GM21576 (cell line): ENCODE results near the gene ZNF771.

Source experiments
- ATAC-seq: cut with Tn5 transposase; IDR thresholded peaks from one replicate; pipeline ENCODE4 v1.9.1; 2021; ENCODE audit warnings: mild to moderate bottlenecking, moderate library complexity; ENCODE audit not compliant: unreplicated experiment

The ZNF771 gene

DNA sequence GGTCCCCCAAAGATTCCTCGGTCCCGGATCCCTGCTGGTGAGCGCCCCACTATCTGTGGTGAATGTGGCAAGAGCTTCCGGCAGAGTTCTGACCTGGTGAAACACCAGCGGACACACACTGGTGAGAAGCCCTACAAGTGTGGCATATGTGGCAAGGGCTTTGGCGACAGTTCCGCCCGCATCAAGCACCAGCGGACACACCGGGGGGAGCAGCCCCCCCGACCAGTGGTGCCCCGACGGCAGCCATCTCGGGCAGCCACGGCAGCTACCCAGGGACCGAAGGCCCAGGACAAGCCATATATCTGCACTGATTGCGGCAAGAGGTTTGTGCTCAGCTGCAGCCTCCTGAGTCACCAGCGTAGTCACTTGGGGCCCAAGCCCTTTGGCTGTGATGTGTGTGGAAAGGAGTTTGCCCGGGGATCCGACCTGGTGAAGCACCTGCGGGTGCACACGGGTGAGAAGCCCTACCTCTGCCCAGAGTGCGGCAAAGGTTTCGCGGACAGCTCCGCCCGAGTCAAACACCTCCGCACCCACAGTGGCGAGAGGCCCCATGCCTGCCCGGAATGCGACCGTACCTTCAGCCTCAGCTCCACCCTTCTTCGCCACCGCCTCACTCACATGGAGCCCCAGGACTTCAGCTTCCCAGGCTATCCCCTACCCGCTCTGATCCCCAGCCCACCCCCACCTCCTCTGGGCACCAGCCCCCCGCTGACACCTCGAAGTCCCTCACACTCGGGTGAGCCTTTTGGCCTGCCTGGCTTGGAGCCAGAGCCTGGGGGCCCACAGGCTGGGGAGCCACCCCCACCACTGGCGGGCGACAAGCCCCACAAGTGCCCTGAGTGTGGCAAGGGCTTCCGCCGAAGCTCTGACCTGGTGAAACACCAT, 9.4 kb upstream of the ZNF771 start:
- no peak for ATAC-seq

GRCh38 chr16:30398661-30399434, 8.6 kb upstream of the ZNF771 start:
- ATAC-seq = no peak

DNA sequence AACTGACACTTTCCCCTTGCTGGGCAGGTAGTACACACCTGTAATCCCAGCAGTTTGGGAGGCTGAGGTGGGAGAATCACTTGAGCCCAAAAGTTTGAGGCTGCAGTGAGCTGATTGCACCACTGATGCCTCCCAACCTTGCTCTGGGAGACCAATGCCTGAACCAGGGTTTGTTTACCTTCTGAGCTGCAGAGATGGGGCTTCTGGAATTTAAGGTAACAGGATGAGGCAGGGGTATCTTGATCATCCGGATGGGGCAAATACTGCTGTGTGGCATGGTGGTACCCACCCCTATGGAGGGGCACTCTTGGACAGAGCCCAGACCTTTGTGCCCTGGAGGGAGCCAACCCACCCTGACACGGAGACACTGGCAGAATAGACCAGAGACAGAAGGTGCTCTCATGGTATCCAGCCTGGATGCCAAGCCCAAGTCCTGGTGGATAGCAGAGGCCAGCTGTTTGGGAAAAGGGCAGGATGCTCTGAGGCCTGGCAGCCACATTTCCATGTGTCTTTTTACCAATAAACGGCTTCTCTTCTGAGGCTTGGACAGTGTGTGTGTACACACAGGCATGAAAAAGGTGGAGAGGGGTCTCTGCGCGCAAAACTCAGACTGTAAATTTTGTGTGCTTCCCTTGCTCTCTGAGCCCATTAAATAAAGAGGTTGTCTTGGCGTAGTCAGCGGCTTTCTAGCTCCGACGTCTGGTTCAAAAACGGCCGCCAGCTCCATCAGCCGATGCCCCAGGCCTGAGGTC, 7.8 kb upstream of the ZNF771 start:
- ATAC-seq = no peak

GRCh38 chr16:30401768-30402425, 5.5 kb upstream of the ZNF771 start:
- no peak for ATAC-seq

DNA sequence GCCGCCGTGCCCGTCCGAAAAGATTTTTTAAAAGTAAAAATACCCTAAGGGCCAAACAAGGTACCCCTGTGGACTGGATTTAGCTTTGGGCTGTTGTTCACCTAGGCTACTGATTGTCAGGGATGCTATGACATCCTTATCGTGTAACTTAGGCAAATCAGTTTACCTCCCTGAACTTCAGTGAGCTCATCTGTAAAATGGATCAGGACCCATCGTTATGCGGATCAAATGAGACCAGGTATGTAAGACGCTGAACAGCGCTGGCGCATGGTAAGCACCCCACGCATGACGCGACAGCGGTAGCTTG, 658 bp upstream of the ZNF771 start:
- ATAC-seq = no peak

- peak; percentile 2 for ATAC-seq
Measured at GRCh38 chr16:30407804-30408534, 563 bp downstream of the ZNF771 start.

GRCh38 chr16:30409125-30410060, 2.0 kb downstream of the ZNF771 start:
- ATAC-seq = peak; percentile 48

- ATAC-seq = no peak
Measured at GRCh38 chr16:30413112-30413806, 5.9 kb downstream of the ZNF771 start.

DNA sequence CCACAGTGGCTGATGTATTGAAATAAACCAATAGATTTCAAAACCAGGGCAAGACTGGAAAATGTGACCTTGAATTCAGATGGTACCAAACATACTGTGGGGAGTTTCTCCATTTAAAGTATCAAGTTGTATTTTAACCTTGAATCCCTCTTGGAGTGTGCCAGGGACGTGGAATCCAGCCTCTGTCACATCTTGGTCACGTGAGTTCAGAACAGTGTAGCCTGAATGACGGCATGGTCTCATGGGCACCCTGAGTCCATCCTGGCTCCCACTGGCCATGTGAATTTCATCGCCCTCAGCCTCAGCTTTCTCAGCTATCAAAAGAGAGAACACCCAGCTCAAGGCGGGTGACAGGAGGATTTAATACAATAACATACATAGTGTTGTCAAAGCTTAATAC, 6.8 kb downstream of the ZNF771 start:
- no peak for ATAC-seq

DNA sequence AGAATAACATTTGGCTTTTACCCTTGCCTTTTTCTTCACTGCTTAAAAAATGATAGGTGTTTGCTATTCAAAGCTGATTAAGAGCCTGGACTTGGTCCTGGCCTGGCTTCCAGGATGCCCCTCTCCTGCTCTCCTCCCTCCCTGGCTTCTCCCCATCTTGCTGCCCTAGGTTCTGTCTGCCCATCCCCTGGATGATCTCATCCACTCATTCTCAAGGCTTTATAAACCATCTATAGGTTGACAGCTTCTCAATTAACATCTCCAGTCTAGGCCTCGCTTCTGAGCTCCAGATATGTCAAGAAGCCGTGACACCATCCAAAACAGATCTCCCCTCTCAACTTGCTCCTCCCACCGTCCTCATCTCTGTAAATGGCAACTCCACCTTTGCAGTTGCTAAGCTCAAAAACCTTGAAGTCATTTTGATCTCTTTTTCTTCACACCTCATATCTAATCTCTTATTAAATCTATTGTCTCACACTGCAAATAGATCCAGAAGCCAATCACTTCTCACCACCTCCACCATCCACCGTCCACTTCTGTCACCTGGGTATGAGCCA, 8.7 kb downstream of the ZNF771 start:
- ATAC-seq = no peak

GRCh38 chr16:30416624-30417528, 9.5 kb downstream of the ZNF771 start:
- no peak for ATAC-seq

DNA sequence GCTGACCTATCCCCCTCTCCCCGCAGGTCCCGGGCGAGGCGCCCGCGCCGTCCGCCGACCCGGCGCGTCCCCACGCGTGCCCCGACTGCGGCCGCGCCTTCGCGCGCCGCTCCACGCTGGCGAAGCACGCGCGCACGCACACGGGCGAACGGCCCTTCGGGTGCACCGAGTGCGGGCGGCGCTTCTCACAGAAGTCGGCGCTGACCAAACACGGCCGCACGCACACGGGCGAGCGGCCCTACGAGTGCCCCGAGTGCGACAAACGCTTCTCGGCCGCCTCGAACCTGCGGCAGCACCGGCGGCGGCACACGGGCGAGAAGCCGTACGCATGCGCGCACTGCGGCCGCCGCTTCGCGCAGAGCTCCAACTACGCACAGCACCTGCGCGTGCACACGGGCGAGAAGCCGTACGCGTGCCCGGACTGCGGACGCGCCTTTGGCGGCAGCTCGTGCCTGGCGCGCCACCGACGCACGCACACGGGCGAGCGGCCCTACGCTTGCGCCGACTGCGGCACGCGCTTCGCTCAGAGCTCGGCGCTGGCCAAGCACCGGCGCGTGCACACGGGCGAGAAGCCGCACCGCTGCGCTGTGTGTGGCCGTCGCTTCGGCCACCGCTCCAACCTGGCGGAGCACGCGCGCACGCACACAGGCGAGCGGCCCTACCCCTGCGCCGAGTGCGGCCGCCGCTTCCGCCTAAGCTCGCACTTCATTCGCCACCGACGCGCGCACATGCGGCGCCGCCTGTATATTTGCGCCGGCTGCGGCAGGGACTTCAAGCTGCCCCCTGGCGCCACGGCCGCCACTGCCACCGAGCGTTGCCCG, 10.3 kb downstream of the ZNF771 start:
- ATAC-seq = peak; percentile 76

- ATAC-seq = no peak
Measured at GRCh38 chr16:30418350-30419181, 11.2 kb downstream of the ZNF771 start.

GRCh38 chr16:30421010-30421409, 13.6 kb downstream of the ZNF771 start:
- ATAC-seq = no peak

DNA sequence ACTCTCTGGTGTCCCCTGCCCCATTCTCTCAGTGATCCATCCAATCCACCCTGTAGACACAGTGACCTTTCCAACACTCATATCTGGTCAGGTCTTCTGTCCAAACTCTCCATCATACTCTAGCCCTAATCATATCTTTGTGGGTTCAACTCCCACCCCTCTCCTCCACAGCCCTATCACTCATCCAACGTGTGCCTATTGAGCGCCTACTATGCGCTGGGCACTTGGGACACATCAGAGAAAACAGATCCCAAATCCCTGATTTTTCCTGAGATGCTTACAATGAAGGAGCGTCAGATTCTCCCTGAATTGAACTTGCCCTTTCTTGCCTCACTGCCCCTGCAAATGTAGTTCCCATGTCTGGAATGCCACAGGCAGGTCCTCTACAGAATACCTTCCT, 20.6 kb downstream of the ZNF771 start:
- ATAC-seq = no peak

DNA sequence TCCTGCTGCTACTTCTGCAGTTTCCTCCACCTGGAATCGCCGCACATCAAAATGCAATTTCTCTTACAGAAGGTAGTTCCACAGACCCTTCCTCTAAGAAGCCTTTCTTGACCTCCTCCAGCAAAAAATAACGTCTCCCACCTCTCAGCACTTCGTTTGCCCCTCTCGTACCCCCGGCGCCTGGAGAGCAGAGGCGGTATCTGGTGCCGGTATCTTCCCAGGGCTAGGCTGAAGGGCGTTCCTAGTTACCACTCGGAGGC, 21.9 kb downstream of the ZNF771 start:
- ATAC-seq = no peak
